ENCODE results near the gene RARB. TPM values are rescaled to one million over a fixed set of nuclear protein-coding genes. Genes with fewer than 3 reads are reported as not detected.

Gene RARB
- total RNA-seq, 1 donor from 2014 or later, result 13.4 TPM

- no peak for DNase-seq
Observed at GRCh38 chr3:25472731-25473130, 44.7 kb downstream of the RARB start.

- no peak for DNase-seq
Observed at GRCh38 chr3:25473246-25473645, 45.2 kb downstream of the RARB start.

GRCh38 chr3:25474052-25474451 is 46.0 kb downstream of the RARB start:
- DNase-seq, result no peak

GRCh38 chr3:25476639-25477038 is 48.6 kb downstream of the RARB start:
- DNase-seq, result no peak

GRCh38 chr3:25478211-25478757 is 50.2 kb downstream of the RARB start:
- DNase-seq, result no peak

GRCh38 chr3:25478964-25479726 is 51.1 kb downstream of the RARB start:
- no peak for DNase-seq

- no peak for DNase-seq
Observed at GRCh38 chr3:25479727-25480010, 51.6 kb downstream of the RARB start.

GRCh38 chr3:25480811-25481210 is 52.7 kb downstream of the RARB start:
- no peak for DNase-seq

- no peak for DNase-seq
Observed at GRCh38 chr3:25481386-25481785, 53.3 kb downstream of the RARB start.

- DNase-seq, result no peak
Observed at GRCh38 chr3:25483456-25483855, 55.4 kb downstream of the RARB start.

GRCh38 chr3:25485673-25486072 is 57.6 kb downstream of the RARB start:
- DNase-seq, result no peak

GRCh38 chr3:25486932-25487331 is 58.9 kb downstream of the RARB start:
- no peak for DNase-seq

GRCh38 chr3:25489858-25490593 is 62.0 kb downstream of the RARB start:
- no peak for DNase-seq

- no peak for DNase-seq
Observed at GRCh38 chr3:25493246-25493645, 65.2 kb downstream of the RARB start.

GRCh38 chr3:25493786-25494185 is 65.7 kb downstream of the RARB start:
- DNase-seq, result no peak

GRCh38 chr3:25495304-25495703 is 67.2 kb downstream of the RARB start:
- no peak for DNase-seq

- DNase-seq, result no peak
Observed at GRCh38 chr3:25495726-25496253, 67.7 kb downstream of the RARB start.

- no peak for DNase-seq
Observed at GRCh38 chr3:25497096-25497495, 69.0 kb downstream of the RARB start.

GRCh38 chr3:25500706-25501210 is 72.7 kb downstream of the RARB start:
- no peak for DNase-seq

- DNase-seq, result no peak
Observed at GRCh38 chr3:25502233-25502632, 74.2 kb downstream of the RARB start.

- no peak for DNase-seq
Observed at GRCh38 chr3:25503898-25504301, 75.8 kb downstream of the RARB start.

GRCh38 chr3:25505581-25505980 is 77.5 kb downstream of the RARB start:
- DNase-seq, result no peak

- no peak for DNase-seq
Observed at GRCh38 chr3:25507811-25508210, 79.7 kb downstream of the RARB start.

All from occipital lobe (tissue), 2 donors.